22Rv1 (cell line): ENCODE data around the gene DLL1.
"Not testable (repeated sequence)": the region's sequence is repeated elsewhere in the genome, so short reads cannot be mapped to it uniquely, and the experiment has no call there.

ENCODE experiments used
- H3K27ac ChIP-seq: fragments of 450-650 bp; 2 replicates; pipeline ENCODE4 v1.5.1; 2017
- ZFX ChIP-seq: fragments of 450-650 bp; IDR thresholded peaks from 2 replicates; pipeline ENCODE4 v1.6.1; 2017; ENCODE audit warnings: antibody characterized with exemption, borderline replicate concordance
- TF ChIP-seq, protein P1 (sequence below): fragments of 450-650 bp; IDR thresholded peaks from 2 replicates; pipeline ENCODE4 v1.5.1; 2017; ENCODE audit warnings: mild to moderate bottlenecking

Gene DLL1, protein sequence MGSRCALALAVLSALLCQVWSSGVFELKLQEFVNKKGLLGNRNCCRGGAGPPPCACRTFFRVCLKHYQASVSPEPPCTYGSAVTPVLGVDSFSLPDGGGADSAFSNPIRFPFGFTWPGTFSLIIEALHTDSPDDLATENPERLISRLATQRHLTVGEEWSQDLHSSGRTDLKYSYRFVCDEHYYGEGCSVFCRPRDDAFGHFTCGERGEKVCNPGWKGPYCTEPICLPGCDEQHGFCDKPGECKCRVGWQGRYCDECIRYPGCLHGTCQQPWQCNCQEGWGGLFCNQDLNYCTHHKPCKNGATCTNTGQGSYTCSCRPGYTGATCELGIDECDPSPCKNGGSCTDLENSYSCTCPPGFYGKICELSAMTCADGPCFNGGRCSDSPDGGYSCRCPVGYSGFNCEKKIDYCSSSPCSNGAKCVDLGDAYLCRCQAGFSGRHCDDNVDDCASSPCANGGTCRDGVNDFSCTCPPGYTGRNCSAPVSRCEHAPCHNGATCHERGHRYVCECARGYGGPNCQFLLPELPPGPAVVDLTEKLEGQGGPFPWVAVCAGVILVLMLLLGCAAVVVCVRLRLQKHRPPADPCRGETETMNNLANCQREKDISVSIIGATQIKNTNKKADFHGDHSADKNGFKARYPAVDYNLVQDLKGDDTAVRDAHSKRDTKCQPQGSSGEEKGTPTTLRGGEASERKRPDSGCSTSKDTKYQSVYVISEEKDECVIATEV

DNA sequence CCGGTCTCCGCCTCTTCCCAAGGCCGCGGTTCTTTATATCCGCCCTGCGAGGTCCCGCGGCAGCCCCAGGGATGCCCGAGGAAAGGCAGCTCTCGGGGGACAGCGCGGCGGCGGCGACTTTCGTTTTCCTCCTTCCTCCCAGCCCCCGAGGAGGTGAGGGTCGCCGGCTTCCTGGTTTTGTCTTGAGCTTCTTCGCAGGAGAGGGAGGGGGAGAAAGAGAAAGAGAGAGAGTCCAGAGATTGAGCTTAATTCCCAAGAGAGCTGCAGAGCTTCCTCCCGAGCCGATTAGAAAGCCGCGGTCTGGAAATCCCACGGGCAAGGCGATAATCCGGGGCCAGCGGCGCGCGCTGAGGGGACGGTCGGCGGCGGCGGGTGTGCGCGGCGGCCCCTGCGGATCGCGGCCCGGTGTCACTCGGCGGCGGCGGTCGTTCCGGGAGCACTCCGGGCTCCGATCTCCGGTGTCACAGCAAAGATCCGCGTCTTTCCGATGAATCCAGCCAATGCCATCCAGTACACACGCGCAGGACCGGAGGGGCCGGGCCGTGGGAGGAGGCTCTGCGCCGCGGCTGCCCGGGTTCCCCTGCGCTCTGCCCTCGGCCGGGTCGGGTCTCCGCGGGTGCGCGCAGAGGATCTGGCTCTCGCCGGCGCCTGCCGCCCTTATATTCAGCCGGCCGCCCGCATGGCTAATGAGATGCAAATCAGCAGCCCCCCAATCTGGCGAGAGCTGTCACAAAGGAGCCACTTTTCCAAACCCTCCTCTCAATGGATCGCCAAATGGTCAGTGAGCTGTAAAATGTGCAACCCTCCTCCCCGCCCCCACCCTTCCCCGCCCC is at the start of gene DLL1:
TSS of gene DLL1 (minus strand) at position 783 of the 833 bp plus-strand sequence. CDS start 939 bp downstream, outside the sequence.
- TF ChIP-seq, protein P1, sequence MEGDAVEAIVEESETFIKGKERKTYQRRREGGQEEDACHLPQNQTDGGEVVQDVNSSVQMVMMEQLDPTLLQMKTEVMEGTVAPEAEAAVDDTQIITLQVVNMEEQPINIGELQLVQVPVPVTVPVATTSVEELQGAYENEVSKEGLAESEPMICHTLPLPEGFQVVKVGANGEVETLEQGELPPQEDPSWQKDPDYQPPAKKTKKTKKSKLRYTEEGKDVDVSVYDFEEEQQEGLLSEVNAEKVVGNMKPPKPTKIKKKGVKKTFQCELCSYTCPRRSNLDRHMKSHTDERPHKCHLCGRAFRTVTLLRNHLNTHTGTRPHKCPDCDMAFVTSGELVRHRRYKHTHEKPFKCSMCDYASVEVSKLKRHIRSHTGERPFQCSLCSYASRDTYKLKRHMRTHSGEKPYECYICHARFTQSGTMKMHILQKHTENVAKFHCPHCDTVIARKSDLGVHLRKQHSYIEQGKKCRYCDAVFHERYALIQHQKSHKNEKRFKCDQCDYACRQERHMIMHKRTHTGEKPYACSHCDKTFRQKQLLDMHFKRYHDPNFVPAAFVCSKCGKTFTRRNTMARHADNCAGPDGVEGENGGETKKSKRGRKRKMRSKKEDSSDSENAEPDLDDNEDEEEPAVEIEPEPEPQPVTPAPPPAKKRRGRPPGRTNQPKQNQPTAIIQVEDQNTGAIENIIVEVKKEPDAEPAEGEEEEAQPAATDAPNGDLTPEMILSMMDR = no peak
- TF ChIP-seq ZFX = no peak
- no peak within 1 kb of the TSS for H3K27ac ChIP-seq

DNA sequence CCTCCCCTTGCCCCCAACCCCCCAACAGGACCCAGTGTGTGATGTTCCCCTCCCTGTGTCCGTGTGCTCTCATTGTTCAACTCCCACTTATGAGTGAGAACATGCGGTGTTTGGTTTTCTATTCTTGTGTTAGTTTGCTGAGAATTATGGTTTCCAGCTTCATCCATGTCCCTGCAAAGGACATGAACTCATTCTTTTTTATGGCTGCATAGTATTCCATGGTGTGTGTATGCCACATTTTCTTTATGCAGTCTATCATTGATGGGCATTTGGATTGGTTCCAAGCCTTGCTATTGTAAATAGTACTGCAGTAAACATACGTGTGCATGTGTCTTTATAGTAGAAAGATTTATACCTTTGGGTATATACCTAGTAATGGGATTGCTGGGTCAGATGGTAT is 44.3 kb upstream of the DLL1 start:
- H3K27ac ChIP-seq = not testable (repeated sequence)

DNA sequence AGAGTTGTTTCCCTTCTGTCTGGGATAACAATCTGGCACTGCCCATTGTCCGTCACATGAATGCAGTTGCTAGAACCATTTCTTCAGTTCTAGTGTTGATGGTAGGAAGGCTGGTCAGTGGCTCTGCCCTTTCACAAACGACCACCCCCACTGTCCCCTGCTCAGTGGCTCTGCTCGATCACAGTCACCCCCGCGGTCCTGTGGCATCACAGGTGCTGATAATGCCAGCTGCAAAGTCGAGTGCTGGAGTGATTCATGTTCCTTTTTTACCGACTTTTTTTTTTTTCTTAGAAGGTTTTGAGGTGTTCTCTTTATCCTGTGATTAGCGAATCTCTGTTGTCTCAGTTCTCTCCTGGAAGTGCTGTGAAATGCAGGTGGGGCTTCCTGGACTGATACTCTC is 38.4 kb upstream of the DLL1 start:
- TF ChIP-seq, protein P1 = no peak
- no peak for TF ChIP-seq ZFX
- no peak overlapping the region for H3K27ac ChIP-seq

DNA sequence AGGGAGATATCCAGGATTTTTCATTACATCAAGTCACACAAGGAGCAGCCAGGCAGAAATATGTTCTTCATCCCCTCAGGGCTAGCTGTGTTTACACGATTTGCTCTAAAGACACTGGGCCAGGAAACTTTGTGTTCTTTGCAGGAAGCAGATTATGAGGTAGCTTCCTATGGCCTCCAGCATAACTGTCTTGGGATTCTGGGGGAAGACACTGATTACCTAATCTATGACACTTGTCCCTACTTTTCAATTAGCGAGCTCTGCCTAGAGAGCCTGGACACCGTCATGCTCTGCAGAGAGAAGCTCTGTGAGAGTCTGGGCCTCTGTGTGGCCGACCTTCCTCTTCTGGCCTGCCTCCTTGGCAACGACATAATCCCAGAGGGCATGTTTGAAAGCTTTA is 26.8 kb upstream of the DLL1 start:
- TF ChIP-seq, protein P1 = no peak
- no peak for TF ChIP-seq ZFX
- peak overlapping the region; percentile 30; the same call in 1 of the 2 replicates for H3K27ac ChIP-seq

DNA sequence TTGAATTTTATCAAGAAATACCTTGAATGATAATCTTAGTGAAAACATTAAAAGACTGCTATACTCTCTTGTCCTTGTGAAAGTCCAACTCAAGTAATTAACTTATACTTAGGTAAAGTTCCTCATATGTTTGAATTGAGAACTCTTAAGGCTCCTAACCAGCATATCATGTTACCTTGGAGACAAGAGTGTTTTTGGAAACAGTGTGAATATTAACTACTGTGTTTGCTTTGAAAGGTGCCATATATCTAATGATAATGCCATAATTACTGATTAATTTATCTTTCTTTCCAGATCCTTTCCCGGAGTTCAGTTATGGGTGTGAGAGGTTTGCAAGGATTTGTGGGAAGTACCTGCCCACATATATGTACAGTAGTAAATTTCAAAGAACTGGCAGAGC is 26.2 kb upstream of the DLL1 start:
- no peak for TF ChIP-seq ZFX
- TF ChIP-seq, protein P1 = no peak
- peak overlapping the region; percentile 30; the same call in 1 of the 2 replicates for H3K27ac ChIP-seq

DNA sequence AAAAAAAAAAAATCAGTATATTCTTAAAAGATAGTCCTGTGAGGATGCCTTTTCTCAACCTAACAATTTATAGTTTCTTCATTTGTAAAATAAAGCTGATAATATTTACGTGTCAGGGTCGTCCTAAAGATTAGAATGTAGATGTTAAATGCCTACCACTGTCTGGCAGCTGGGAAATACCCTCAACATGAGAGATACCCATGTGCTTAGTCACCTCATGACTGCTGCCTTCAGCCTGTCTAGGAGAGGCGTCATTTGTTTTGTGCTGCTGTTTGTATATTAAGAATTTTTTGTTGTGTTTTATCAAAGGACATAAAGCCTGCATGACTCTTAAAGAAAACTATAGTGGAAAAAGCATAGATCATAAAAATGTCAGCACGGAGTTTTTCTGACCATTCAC is 25.2 kb upstream of the DLL1 start:
- no peak overlapping the region for H3K27ac ChIP-seq
- no peak for TF ChIP-seq ZFX
- TF ChIP-seq, protein P1 = no peak

DNA sequence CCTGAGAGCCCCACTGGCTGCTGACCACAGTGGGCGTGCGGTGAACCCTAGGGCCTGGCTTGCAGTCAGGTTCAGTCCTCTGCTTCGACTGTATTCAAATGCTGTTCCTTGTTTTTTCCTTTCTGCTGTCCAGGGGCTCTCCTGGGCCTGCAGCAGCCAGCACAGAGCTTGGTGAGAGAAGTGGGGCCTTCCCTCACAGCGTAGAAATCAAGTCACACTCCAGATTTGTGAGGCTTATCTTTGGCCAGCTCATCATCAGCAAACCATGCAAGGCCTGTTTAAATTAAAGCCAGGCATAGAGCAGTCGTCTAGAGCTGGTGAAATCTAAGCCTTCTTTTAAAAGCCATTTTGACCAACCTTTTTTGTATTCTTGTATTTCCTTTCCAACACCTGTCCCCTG is 24.1 kb upstream of the DLL1 start:
- no peak for TF ChIP-seq ZFX
- TF ChIP-seq, protein P1 = no peak
- no peak overlapping the region for H3K27ac ChIP-seq
